Endothelial cell of umbilical vein (primary cell): ENCODE results near the gene DPEP2. TPM values are rescaled to one million over a fixed set of nuclear protein-coding genes. Genes with fewer than 3 reads are reported as not detected.

Source experiments
- BruUV-seq: library from RNA; stranded (reverse); fragments of 400-500 nt; replicated peaks from 2 replicates; lab custom pipeline; 2021; lab: Mats Ljungman, UMichigan
- CTCF ChIA-PET: fragments of 300-600, 350-600 bp; sonication (Branson Sonifier 250); formaldehyde crosslinking; loops from one replicate; lab custom pipeline; 2021; ENCODE audit warnings: antibody characterized with exemption, inconsistent platforms; lab: Charles Lee
- POLR2A ChIA-PET: fragments of 300-600, 350-600 bp; sonication (Branson Sonifier 250); formaldehyde crosslinking; loops from one replicate; lab custom pipeline; 2021; ENCODE audit warnings: antibody characterized with exemption, inconsistent platforms; lab: Charles Lee
- DNase-seq: peaks from one replicate; pipeline ENCODE4 v3.0.0-alpha.2; 2011; ENCODE audit warnings: low read depth, low spot score
- FAIRE-seq: peaks from 2 replicates; lab custom pipeline; 2011; peaks lifted over from hg19 to GRCh38; lab: Jason Lieb, UNC
- H2AFZ ChIP-seq: 2 replicates; pipeline ENCODE4 v1.6.0; 2012; ENCODE audit warnings: low read depth, low read length, control low read depth, inconsistent platforms
- H3K27ac ChIP-seq: 2 replicates; pipeline ENCODE4 v1.5.1; 2011; ENCODE audit warnings: low read depth, mild to moderate bottlenecking, control low read depth, low read length, moderate library complexity; ENCODE audit not compliant: insufficient read depth
- H3K27me3 ChIP-seq, 2 experiments: 2 replicates each; pipeline versions ENCODE4 v1.6.0 to v1.6.1; 2011; ENCODE audit warnings: low read length in 2 of 2, mixed read lengths in 1 of 2; ENCODE audit not compliant: control insufficient read depth in 2 of 2, insufficient read depth in 2 of 2
- H3K36me3 ChIP-seq, 2 experiments: 2 replicates in 1 of 2; 3 replicates in 1 of 2; pipeline ENCODE4 v1.5.1; 2011; ENCODE audit warnings: low read length in 2 of 2, mild to moderate bottlenecking in 1 of 2, moderate library complexity in 1 of 2; ENCODE audit not compliant: control insufficient read depth in 2 of 2, insufficient read depth in 2 of 2; ENCODE audit errors: extremely low read depth in 1 of 2
- H3K4me1 ChIP-seq: 3 replicates; pipeline ENCODE4 v1.5.1; 2011; ENCODE audit warnings: mild to moderate bottlenecking, low read length; ENCODE audit not compliant: control insufficient read depth, insufficient read depth; ENCODE audit errors: extremely low read depth
- H3K4me2 ChIP-seq: 2 replicates; pipeline ENCODE4 v1.6.1; 2011; ENCODE audit warnings: low read length, control low read depth, mixed read lengths; ENCODE audit not compliant: insufficient read depth
- H3K4me3 ChIP-seq, 3 experiments: fragments of 200-600 bp in 1 of 3; sonication (generic), shearing (Covaris generic) in 1 of 3; replicated peaks in 1 of 3; 2 replicates each; pipeline ENCODE4 v1.5.1; 2011 to 2016; ENCODE audit warnings: control low read depth in 3 of 3, low read length in 3 of 3, mild to moderate bottlenecking in 2 of 3, inconsistent platforms in 1 of 3, low read depth in 1 of 3, moderate library complexity in 1 of 3; ENCODE audit not compliant: insufficient read depth in 1 of 3
- H3K79me2 ChIP-seq: 2 replicates; pipeline ENCODE4 v1.6.0; 2012; ENCODE audit warnings: low read length, inconsistent platforms; ENCODE audit not compliant: control insufficient read depth, insufficient read depth
- H3K9ac ChIP-seq: replicated peaks from 2 replicates; pipeline ENCODE3; 2011; ENCODE audit warnings: low read length, control low read depth; ENCODE audit not compliant: insufficient read depth; ENCODE audit errors: extremely low read depth
- H3K9me1 ChIP-seq: replicated peaks from 3 replicates; pipeline ENCODE4 v1.6.0; 2011; ENCODE audit warnings: mild to moderate bottlenecking, low read length; ENCODE audit not compliant: control insufficient read depth, insufficient read depth; ENCODE audit errors: extremely low read depth
- H3K9me3 ChIP-seq: replicated peaks from 2 replicates; pipeline ENCODE4 v1.5.1; 2012; ENCODE audit warnings: low read length, inconsistent platforms; ENCODE audit not compliant: control insufficient read depth, insufficient read depth
- H4K20me1 ChIP-seq: replicated peaks from 2 replicates; pipeline ENCODE3; 2011; ENCODE audit warnings: mild to moderate bottlenecking, low read length; ENCODE audit not compliant: control insufficient read depth, insufficient read depth; ENCODE audit errors: extremely low read depth
- EZH2 ChIP-seq: IDR thresholded peaks from 2 replicates; pipeline ENCODE4 v1.6.1; 2012; ENCODE audit warnings: borderline replicate concordance, low read depth, mild to moderate bottlenecking, moderate library complexity, low read length, inconsistent platforms; ENCODE audit not compliant: severe bottlenecking
- FOS ChIP-seq: IDR thresholded peaks from 2 replicates; pipeline ENCODE4 v1.6.1; 2011; ENCODE audit warnings: mild to moderate bottlenecking, low read length, moderate library complexity, borderline replicate concordance; ENCODE audit not compliant: insufficient read depth
- GATA2 ChIP-seq: IDR thresholded peaks from 2 replicates; pipeline ENCODE4 v1.7.0; 2011; ENCODE audit warnings: low read depth, mild to moderate bottlenecking, moderate library complexity, mixed read lengths, low read length; ENCODE audit not compliant: insufficient read length, insufficient read depth
- JUN ChIP-seq: IDR thresholded peaks from 2 replicates; pipeline ENCODE4 v1.6.1; 2011; ENCODE audit warnings: borderline replicate concordance, low read depth; ENCODE audit not compliant: insufficient read length, insufficient read depth
- MYC ChIP-seq: IDR thresholded peaks from one replicate; pipeline ENCODE4 v1.6.1; 2011; ENCODE audit warnings: mild to moderate bottlenecking, low read depth, low read length
- POLR2A ChIP-seq: IDR thresholded peaks from 2 replicates; pipeline ENCODE4 v1.6.1; 2012; ENCODE audit warnings: low read depth, mild to moderate bottlenecking, control low read depth, low read length
- POLR2AphosphoS5 ChIP-seq: IDR thresholded peaks from 2 replicates; pipeline ENCODE4 v1.6.1; 2012; ENCODE audit warnings: low read depth, mild to moderate bottlenecking, control low read depth, low read length, moderate library complexity; ENCODE audit not compliant: insufficient read depth
- dilution Hi-C: fragments of 300-500 bp; cut with MboI; formaldehyde crosslinking; loops from one replicate; pipeline ENCODE4 v1.15.0; 2019; ENCODE audit warnings: low sequenced_read_pairs; ENCODE audit not compliant: extremely low pct_ligation_motif_present
- intact Hi-C: fragments of 100-400 bp; cut with micrococcal nuclease; formaldehyde crosslinking; loops from one replicate; pipeline ENCODE4 v1.10.0; 2022
- polyA plus RNA-seq, 4 experiments: library from polyadenylated mRNA; depleted of rRNA in 3 of 4; stranded (reverse) in 3 of 4; unstranded in 1 of 4; fragments of >200 nt; gene quantifications; 2 replicates each; pipeline versions ENCODE4 v1.2.1 to v1.2.3, GENCODE V29; 2011 to 2012; ENCODE audit warnings: missing spikeins in 1 of 4
- total RNA-seq: library from RNA; stranded (reverse); gene quantifications from 2 replicates; pipeline ENCODE4 v1.2.3, GENCODE V29; 2021
- TF ChIP-seq, protein P1 (sequence below), 2 donors: IDR thresholded peaks; 1 replicate in 1 of 2; 2 replicates in 1 of 2; pipeline ENCODE4 v1.5.1; 2011; ENCODE audit warnings: low read length in 2 of 2, mild to moderate bottlenecking in 2 of 2, moderate library complexity in 2 of 2, control low read depth in 1 of 2, inconsistent platforms in 1 of 2, low read depth in 1 of 2; ENCODE audit not compliant: insufficient read depth in 1 of 2; ENCODE audit errors: extremely low read depth in 1 of 2
- TF ChIP-seq, protein P2 (sequence below): IDR thresholded peaks from 2 replicates; pipeline ENCODE4 v1.6.1; 2011; ENCODE audit not compliant: insufficient read depth, insufficient read length

Gene DPEP2
- total and polyA plus RNA-seq, 2 donors (not counting 3 experiments of a cell fraction or from before 2014, with no cell fraction given) = 0.27 to 1.8 TPM

DNA sequence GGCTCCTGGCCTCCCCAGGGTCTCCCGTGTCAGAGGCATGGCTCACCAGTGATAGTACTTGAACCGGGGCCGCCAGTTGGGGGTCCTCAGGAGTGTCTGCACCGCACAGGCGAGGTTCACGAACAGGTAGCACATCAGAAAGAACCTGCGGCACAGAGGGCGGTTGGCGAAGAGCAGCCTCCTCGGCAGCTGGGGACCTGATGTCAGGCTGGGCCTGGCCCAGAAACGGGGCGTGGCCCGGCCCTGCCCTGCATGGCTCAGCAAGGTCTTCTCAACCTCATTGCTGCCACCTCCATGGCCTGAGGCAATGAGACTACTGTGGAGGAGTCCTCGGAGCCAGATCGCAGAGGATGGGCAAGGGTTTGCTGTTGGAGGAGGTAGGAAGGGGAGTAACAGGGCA, 51.3 kb downstream of the DPEP2 start:
- ChIA-PET POLR2A (no interaction called here), CTCF (no interaction called here)
- FAIRE-seq (no peak), DNase-seq (no peak)
- Histone ChIP-seq H3K79me2 (no peaks in the 10 kb centered on the region), H3K27ac (no peak overlapping the region), H3K9ac (no peak overlapping the region), H4K20me1 (no peaks in the 10 kb centered on the region), H3K4me2 (no peak overlapping the region), H3K4me1 (no peaks in the 10 kb centered on the region), H3K9me1 (no peaks in the 10 kb centered on the region), H3K9me3 (no peaks in the 10 kb centered on the region), H3K27me3 (no peaks in the 10 kb centered on the region), H3K36me3 (peaks cover 31 to 84% of the 10 kb centered on the region in 2 experiments), H2AFZ (no peak overlapping the region), H3K4me3 (no peak overlapping the region)
- TF ChIP-seq EZH2 (no peak), FOS (no peak)
- dilution Hi-C loops = no loop called here
- no TSS peak for BruUV-seq
- intact Hi-C loops = no loop called here

DNA sequence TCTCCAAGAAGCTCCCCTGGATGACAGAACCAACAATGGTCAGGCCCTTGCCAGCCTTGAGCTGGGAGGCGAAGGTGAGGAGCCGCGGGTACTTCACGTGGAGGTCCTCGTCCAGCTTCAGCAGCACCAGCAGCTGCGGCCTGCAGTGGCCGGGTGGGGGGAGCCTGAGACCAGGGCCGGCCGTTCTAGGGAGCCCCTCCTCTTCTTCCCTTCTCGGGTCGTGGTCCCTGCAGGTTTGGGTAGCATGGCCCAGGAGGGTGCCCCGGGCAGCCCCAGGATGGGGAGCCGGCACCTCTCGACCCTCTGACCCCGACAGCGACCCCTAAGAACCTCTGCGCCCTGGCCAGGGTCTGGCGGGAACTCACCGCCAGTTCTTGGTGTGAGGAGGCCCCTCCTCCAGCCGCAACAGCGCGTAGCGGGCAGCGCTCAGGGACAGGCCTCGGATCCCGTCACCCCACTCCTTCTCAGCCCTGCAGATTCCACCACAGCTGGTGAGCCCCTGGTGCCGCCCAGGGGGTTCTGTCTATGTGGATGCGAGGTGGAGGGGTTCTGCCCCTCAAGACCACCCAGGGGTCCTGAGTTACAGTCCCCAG, 52.2 kb downstream of the DPEP2 start:
- no TSS peak for BruUV-seq
- Histone ChIP-seq H3K4me3 (no peak overlapping the region), H3K79me2 (no peaks in the 10 kb centered on the region), H3K27ac (no peak overlapping the region), H3K27me3 (no peaks in the 10 kb centered on the region), H2AFZ (no peak overlapping the region), H3K9ac (no peak overlapping the region), H3K4me1 (no peaks in the 10 kb centered on the region), H3K4me2 (no peak overlapping the region), H3K36me3 (peaks cover 30 to 90% of the 10 kb centered on the region in 2 experiments), H3K9me3 (no peaks in the 10 kb centered on the region), H3K9me1 (no peaks in the 10 kb centered on the region), H4K20me1 (no peaks in the 10 kb centered on the region)
- intact Hi-C loops = no loop called here
- dilution Hi-C loops = no loop called here
- FAIRE-seq (no peak), DNase-seq (no peak)
- ChIA-PET CTCF (interaction anchor here (1.0 to 1.5 kb wide), 5 partner anchors 64 to 426 kb away, joined by 3 to 6 read pairs (median 4); no protein-coding TSS in a partner anchor), POLR2A (no interaction called here)
- TF ChIP-seq MYC (no peak), JUN (no peak), GATA2 (no peak), POLR2A (no peak), FOS (no peak), EZH2 (no peak), POLR2AphosphoS5 (no peak)
- TF ChIP-seq, protein P1, sequence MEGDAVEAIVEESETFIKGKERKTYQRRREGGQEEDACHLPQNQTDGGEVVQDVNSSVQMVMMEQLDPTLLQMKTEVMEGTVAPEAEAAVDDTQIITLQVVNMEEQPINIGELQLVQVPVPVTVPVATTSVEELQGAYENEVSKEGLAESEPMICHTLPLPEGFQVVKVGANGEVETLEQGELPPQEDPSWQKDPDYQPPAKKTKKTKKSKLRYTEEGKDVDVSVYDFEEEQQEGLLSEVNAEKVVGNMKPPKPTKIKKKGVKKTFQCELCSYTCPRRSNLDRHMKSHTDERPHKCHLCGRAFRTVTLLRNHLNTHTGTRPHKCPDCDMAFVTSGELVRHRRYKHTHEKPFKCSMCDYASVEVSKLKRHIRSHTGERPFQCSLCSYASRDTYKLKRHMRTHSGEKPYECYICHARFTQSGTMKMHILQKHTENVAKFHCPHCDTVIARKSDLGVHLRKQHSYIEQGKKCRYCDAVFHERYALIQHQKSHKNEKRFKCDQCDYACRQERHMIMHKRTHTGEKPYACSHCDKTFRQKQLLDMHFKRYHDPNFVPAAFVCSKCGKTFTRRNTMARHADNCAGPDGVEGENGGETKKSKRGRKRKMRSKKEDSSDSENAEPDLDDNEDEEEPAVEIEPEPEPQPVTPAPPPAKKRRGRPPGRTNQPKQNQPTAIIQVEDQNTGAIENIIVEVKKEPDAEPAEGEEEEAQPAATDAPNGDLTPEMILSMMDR (IDR thresholded peaks at IDR 0.05; ENCODE audit: extremely low read depth in 1 of 2, insufficient read depth in 1 of 2, low read depth in 1 of 2, low read length in 2 of 2) = no peak
- TF ChIP-seq, protein P2, sequence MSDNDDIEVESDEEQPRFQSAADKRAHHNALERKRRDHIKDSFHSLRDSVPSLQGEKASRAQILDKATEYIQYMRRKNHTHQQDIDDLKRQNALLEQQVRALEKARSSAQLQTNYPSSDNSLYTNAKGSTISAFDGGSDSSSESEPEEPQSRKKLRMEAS = no peak
